ENCODE measurements around the gene SLC35F3. TPM values are rescaled to one million over a fixed set of nuclear protein-coding genes. Genes with fewer than 3 reads are reported as not detected.
A peak's percentile ranks its signal among the peaks of the same experiment; 100 is the strongest.

SLC35F3 gene
- total and polyA plus RNA-seq, 8 donors = 1.4 to 7.1 (median 2.5) TPM

DNA sequence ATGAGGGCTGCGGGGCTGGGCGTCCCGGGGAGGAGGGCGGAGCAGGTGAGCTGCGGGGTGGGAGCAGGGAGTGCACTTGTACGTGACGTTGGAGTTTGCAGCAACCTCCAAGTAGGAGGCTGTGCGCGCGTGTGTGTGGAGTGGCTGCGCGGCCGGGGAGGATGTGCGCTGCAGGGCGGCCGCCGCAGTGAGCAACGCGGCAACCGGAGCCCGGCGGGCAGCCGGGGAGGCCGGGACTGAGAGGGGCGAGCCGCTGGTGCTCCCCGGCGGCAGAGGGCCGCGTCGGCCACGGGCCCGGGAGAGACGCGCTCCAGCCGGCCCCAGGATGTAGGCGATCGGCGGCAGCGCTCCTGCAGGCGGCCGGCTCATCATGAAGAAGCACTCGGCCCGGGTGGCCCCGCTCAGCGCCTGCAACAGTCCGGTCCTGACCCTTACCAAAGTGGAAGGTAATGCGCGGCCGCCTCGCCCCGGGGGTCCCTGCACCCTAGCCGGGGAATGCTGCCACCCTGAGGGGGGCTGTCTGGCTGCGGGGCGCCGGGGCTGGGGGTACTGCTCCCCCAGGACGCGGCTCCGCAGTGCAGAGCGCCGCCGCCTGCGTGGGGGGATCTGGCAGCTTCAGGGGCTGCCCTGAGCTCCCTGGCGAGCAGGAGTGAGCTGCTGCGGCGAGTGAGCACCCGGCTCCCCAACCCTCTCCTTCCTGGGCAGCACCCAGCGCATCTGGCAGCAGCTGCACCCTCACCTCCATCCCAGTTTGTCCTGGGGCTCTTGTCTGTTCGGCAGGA lies 309.8 kb downstream of the SLC35F3 start:
- intact Hi-C loops (cut with DNase I) = loop anchor here in 2 of 3 donors (10.0 kb wide), 2 partner anchors 100 to 110 kb away; no protein-coding TSS in a partner anchor
- Histone ChIP-seq H3K4me1 (no peaks in the 10 kb centered on the region), H3K36me3 (no peaks in the 10 kb centered on the region), H3K4me3 (peak overlapping the region; percentile 33 to 76 (median 72)), H3K9me3 (no peaks in the 10 kb centered on the region), H3K27me3 (no peaks in the 10 kb centered on the region), H3K27ac (peak overlapping the region in 3 of 4 donors; percentile 19 to 42 (median 36))
- peak; percentile 59 to 83 (median 60) for DNase-seq
- TF ChIP-seq, protein P1, sequence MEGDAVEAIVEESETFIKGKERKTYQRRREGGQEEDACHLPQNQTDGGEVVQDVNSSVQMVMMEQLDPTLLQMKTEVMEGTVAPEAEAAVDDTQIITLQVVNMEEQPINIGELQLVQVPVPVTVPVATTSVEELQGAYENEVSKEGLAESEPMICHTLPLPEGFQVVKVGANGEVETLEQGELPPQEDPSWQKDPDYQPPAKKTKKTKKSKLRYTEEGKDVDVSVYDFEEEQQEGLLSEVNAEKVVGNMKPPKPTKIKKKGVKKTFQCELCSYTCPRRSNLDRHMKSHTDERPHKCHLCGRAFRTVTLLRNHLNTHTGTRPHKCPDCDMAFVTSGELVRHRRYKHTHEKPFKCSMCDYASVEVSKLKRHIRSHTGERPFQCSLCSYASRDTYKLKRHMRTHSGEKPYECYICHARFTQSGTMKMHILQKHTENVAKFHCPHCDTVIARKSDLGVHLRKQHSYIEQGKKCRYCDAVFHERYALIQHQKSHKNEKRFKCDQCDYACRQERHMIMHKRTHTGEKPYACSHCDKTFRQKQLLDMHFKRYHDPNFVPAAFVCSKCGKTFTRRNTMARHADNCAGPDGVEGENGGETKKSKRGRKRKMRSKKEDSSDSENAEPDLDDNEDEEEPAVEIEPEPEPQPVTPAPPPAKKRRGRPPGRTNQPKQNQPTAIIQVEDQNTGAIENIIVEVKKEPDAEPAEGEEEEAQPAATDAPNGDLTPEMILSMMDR (IDR thresholded peaks at IDR 0.05) = no peak
- ATAC-seq = peak; percentile 61 to 75 (median 66)
- FAIRE-seq = no peak
- WGBS, 2 donors = 0 to 1% methylated on average over 54 to 69 of the region's 69 CpGs

DNA sequence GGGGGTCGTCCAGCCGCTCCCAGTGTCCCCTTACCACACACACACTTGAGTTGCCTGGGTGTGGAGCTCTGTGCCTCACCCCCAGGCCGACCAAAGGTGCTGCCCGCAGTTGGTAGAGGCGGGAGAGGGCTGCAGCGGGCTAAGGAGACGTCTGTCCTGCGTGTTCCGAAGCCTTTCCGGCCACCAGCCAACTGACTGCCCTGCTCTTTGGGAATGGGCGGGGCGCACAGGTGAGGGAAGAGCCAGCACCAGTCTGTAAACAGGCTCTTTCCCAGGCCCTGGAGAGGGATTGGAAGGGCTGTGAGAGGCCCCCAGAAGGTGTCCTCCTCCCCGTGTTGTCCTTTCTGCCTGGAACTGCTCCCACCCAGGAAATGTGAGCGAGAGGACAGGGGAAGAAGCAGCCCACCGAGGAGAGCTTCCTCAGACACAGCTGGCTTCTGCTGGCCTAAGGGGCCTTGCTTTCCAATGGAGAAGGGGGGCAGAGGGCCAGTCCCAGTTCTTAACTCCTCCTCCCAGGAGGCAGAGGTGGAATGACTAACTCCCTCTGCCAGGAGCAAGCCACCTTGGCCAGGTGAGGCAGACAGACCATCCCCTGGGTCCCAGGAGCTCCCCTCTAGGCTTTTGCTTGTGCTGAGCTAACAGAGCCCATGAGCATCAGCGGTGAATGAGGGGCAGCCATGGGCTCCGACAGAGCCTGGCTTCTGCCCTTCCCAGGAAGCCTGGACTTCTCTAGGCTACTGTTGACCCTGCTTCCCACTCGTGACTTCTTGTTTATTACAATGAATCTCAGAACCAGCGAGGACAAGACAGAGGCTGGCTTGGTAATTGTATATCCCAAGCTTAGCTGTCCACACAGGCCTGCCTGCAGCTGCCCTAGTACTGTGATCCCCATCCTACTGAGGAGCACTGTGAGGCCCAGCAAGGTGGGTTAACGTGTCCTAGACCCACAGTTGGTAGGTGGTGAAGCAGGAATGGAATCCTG lies 310.7 kb downstream of the SLC35F3 start:
- ATAC-seq (peak; percentile 89 to 90 (median 90)), DNase-seq (peak; percentile 83 to 93 (median 85)), FAIRE-seq (no peak)
- Histone ChIP-seq H3K27me3 (no peaks in the 10 kb centered on the region), H3K9me3 (no peaks in the 10 kb centered on the region), H3K4me3 (peak overlapping the region; percentile 33 to 76 (median 72)), H3K27ac (peak overlapping the region in 3 of 4 donors; percentile 19 to 42 (median 36)), H3K36me3 (no peaks in the 10 kb centered on the region), H3K4me1 (no peaks in the 10 kb centered on the region)
- intact Hi-C loops (cut with DNase I) = loop anchor here in 2 of 3 donors (10.0 kb wide), 2 partner anchors 100 to 110 kb away; no protein-coding TSS in a partner anchor
- TF ChIP-seq, protein P1 (IDR thresholded peaks at IDR 0.05) = no peak
- 27 to 28% methylated on average over 20 of the region's 20 CpGs for WGBS, 2 donors

- FAIRE-seq (no peak), ATAC-seq (no peak), DNase-seq (no peak)
- WGBS, 2 donors = 90 to 92% methylated on average over 8 of the region's 8 CpGs
- Histone ChIP-seq H3K27ac (no peak overlapping the region), H3K36me3 (no peaks in the 10 kb centered on the region), H3K4me1 (no peaks in the 10 kb centered on the region), H3K27me3 (no peaks in the 10 kb centered on the region), H3K9me3 (no peaks in the 10 kb centered on the region), H3K4me3 (no peak overlapping the region)
- TF ChIP-seq, protein P1 (IDR thresholded peaks at IDR 0.05) = no peak
- intact Hi-C loops (cut with DNase I) = loop anchor here in 2 of 3 donors (10.0 kb wide), 2 partner anchors 99 to 109 kb away; no protein-coding TSS in a partner anchor
Observed at GRCh38 chr1:234216116-234216703, 311.7 kb downstream of the SLC35F3 start.

DNA sequence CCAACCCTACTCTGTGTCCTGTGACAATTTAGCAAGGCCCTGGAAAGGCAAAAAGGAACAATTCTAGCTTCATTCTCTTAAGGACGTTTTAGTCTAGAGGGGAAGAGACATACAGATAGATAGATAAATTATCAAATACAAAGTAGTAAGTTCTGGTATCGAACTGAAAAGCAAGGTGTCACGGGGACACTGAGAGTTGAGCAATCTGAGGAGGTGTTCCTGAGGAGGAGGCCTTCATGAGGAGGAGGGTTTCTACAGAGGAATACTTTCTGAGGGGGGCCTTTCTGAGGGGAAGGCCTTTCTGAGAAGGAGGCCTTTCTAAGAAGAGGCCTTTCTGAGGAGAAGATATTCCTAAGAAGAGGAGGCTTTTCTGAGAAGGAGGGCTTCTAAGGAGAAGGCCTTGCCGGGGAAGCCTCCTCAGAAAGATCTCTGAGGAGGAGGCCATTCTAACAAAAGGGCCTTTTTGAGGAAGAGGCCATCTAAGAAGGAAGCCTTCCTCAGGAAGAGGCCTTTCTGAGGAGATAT lies 312.9 kb downstream of the SLC35F3 start:
- Histone ChIP-seq H3K27me3 (no peaks in the 10 kb centered on the region), H3K27ac (no peak overlapping the region), H3K36me3 (no peaks in the 10 kb centered on the region), H3K4me1 (no peaks in the 10 kb centered on the region), H3K9me3 (no peaks in the 10 kb centered on the region), H3K4me3 (no peak overlapping the region)
- TF ChIP-seq, protein P1 (IDR thresholded peaks at IDR 0.05) = no peak
- ATAC-seq = no peak
- DNase-seq = no peak
- intact Hi-C loops (cut with DNase I) = loop anchor here in 2 of 3 donors (10.0 kb wide), 2 partner anchors 97 to 107 kb away; no protein-coding TSS in a partner anchor
- 80 to 87% methylated on average over 4 of the region's 4 CpGs for WGBS, 2 donors
- FAIRE-seq = no peak
